NCI-H524 (cell line): Measurements from ENCODE around the gene UGT2B7.
"Not testable (repeated sequence)": the region's sequence is repeated elsewhere in the genome, so short reads cannot be mapped to it uniquely, and the experiment has no call there.

ENCODE experiments used
- DNase-seq, 2 experiments: peaks; one replicate each; lab custom pipeline; 2025; lab: John Stamatoyannopoulos, UW

The UGT2B7 gene

DNA sequence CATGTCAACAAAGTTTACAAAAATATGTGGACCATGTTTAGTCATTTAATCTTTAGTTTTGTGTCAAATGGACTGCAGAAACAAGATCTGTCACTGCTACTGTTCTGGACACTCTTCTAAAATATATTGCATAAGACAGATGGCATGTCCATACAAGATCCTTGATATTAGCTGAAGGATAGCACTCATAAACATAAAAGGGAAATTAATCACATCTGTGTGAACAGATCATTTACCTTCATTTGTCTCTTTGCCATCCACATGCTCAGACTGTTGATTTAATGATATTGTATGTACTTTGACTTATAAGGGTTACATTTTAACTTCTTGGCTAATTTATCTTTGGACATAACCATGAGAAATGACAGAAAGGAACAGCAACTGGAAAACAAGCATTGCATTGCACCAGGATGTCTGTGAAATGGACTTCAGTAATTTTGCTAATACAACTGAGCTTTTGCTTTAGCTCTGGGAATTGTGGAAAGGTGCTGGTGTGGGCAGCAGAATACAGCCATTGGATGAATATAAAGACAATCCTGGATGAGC lies at the start of gene UGT2B7:
Gene UGT2B7 (plus strand): TSS at position 364 of the 546 bp plus-strand sequence. CDS start 47 bp downstream, at position 411.
- DNase-seq, result peak in 1 of 2 experiments; percentile 48

DNA sequence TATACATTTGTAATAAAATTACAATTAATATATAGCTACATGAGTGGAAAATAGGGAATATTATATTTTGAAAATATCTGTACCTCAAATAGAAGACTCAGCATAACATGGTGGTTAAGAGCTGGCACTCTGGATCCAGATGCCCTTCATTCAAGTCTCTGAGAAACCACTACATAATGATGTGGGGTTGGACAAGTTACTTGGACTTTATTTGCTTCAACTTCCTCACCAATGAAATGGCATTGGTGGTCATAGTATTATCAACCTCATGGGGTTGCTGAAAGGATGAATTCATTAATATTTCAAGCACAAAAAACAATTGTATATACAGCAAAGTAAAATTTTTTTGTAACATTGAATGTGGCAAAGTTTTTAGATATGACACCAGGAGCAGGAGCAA lies 46.4 kb upstream of the UGT2B7 start:
- no peak for DNase-seq

DNA sequence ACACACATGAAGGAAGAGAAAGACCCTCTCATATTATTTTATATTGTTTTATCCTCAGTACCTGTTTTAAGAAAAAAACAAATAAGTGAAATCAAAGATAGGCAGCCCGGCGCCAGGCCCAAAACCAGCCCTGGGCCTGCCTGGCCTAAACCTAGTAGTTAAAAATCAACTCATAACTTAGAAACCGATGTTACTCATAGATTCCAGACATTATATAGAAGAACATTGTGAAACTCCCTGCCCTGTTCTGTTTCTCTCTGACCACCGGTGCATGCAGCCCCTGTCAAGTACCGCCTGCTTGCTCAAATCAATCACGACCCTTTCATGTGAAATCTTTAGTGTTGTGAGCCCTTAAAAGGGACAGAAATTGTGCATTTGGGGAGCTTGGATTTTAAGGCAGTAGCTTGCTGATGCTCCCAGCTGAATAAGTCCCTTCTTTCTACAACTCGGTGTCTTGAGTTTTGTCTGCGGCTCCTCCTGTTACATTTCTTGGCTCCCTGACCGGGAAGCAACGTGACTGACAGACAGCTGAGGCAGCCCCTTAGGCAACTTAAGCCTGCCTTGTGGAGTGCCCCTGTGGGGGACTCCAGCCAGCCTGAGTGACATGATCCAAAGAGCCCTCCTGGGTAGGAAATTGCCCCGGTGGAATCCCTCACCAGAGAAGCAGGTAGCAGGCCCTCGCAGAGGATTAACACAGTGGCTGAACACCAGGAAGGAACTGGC lies 45.3 kb upstream of the UGT2B7 start:
- not testable (repeated sequence) for DNase-seq

DNA sequence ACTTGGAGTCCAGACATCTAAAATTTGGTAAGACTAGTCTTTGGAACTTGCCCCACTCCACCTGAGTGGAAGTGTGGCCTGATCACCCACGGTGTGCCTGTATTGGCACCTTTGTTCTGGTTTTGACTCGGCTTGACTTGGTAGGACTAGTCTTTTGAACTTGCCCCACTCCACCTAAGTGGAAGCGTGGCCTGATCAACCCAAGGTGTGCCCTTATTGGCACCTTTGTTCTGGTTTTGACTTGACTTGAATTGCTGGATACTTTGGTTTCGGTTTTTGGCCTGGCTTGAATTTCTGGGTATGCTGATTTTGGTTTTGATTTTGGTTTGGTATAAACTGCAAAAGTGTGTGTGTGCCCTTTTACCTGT lies 44.7 kb upstream of the UGT2B7 start:
- no peak for DNase-seq

DNA sequence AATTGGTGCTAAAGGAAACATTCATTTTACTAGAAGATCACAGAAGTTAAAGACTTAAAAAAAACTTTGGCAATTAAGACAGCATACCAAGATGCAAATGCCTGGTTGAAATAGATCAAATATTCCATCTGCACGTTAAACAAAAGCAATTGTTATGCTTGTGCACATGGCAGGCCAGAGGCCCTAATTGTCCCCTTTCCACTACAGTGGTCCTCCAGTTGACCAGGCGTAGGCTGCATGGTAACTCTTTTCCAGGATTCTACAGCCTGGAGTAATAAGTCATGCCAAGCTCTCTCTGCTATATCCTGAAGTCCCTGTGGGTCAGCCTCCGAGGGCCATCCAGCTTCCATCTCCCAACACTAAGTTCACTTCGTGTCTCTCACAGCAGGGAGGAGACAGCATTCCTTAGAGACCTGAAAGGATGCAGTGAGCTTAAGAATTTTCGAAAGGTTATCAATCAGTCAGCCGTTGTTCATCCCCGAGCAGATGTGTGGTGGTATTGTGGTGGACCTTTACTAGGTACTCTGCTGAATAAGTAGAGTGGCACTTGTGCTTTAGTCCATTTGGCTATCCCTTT lies 42.9 kb upstream of the UGT2B7 start:
- DNase-seq, result not testable (repeated sequence)

DNA sequence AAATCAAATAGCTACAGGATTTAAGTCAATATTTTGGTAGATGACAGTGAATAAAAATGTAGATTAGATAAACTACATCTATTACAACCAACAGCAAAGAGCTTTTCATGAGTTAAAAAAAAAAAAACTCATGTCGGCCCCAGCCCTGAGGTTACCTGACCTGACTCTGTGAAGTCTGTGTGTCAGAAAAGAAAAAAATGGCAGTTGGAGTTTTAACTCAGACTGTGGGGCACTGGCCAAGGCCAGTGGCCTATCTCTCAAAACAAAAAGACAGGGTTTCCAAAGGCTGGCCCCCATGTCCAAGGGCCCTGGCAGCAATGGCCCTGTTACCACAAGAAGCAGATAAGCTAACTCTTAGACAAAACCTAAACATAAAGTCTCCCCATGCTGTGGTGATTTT lies 42.2 kb upstream of the UGT2B7 start:
- DNase-seq, result not testable (repeated sequence)

DNA sequence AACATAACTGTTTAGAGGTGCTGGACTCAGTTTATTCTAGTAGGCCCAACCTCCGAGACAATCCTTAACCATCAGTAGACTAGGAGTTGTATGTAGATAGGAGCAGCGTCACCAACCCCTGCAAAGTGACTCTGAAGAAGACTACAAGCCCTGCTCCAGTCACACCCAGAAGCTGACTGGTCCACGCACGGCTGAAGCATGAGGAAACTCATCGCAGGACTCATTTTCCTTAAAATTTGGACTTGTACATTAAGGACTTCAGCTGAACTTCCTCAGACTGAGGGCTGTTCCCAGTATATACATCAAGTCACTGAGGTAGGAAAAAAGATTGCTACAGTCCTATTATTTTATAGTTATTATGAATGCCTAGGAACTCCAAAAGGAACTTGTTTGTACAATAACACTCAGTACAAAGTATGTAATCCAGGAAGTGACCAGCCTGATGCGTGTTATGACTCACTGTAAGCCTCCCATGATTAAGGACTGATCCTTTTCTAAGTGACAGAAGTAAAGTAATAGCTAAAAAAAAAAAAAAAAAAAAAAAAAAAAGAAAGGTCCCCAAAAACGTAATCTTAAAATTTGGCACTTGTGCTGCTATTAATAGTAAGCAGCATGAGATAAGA lies 41.6 kb upstream of the UGT2B7 start:
- no peak for DNase-seq

DNA sequence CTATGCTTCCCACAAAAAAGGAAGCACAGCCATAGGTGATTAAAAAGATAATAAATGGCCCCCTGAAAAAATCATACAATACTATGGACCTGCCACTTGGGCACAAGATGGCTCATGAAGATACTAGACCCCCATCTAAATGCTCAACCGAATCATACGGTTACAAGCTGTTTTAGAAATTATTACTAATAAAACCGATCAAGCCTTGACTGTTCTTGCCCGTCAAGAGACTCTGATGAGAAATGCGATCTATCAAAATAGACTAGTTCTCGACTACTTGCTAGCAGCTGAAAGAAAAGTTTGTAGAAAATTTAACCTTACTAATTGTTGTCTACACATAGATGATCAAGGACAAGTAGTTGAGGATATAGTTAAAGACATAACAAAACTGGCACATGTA lies 40.1 kb upstream of the UGT2B7 start:
- no peak for DNase-seq

DNA sequence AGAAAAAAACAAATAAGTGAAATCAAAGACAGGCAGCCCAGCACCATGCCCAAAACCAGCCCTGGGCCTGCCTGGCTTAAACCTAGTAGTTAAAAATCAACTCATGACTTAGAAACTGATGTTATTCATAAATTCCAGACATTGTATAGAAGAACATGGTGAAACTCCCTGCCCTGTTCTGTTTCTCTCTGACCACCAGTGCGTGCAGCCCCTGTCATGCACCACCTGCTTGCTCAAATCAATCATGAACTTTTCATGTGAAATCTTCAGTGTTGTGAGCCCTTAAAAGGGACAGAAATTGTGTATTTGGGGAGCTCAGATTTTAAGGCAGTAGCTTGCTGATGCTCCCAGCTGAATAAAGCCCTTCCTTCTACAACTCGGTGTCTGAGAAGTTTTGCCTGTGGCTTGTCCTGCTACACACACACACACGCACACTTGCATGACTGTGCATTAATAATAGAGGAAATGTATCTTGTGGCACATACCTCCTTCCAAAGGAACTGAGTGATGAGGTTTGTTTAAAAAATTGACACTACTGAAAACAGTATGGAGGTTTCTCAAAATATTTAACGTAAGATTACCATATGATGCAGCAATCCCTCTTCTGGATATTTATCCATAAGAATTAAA lies 39.2 kb upstream of the UGT2B7 start:
- no peak for DNase-seq

DNA sequence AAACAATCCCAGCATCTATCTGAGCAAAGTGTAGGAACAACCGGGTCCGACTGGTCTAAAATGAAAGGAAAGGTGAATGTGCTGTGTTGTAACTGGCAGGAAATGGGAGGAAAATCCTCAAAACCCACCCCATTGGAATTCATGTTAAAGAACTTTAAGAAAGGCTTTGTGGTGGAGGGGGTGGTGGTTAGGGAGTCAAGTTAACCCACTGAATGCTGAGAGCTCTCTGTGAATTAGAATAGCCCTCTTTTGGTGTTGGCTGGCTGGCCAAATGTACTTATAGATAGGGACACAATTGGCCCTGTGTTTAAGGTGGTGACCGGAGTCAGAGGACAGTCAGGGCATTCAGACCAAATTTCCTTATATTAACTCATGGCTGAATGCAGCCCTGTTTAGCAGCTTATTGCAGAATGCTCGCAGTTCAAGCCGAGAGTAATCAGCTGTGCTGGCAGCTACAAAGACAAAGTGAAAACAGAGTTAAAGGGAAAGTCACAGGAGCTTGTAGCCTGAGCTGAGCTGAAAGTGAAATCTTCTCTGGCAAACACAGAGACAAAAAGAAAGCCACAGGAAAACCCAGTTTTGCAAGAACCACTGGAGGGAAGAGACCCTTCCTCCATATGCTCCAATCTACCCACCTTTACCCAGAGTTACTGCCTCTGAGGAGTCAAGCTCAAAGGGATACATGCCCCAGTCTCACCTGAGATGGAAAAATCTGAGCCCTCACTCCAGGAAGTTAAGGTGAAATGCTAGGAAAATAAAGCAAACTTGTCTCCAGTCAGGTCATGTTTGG lies 38.5 kb upstream of the UGT2B7 start:
- no peak for DNase-seq

DNA sequence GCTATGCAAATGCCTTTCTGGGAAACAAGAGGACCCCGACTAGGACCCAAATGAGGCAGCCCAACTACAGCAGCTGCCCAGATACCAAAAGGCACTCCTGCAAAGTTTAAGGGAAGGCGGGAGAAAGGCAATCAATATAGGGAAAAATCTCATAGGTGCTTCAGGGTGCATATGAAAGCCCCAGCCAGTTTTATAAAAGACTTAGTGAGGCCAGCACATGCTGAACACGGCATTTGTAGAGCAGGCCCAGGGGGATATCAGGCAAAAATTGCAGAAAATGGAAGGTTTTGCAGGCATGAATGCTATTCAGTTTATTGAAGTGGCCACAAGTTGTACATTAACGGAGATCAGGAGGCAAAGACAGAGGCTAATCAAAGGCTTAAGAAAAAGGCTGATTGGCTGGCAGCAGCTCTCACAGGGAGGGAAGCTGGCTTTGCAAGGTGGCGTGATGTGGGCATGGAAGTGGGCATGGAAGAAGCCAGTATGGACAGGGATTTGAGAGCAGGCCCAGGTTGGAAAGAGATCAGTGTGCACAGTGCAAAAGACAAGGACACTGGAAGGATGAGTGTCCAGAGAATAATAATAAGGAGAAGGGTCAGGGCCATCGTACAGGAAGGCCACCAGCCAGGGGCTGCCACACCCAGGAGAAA lies 37.7 kb upstream of the UGT2B7 start:
- DNase-seq, result no peak

DNA sequence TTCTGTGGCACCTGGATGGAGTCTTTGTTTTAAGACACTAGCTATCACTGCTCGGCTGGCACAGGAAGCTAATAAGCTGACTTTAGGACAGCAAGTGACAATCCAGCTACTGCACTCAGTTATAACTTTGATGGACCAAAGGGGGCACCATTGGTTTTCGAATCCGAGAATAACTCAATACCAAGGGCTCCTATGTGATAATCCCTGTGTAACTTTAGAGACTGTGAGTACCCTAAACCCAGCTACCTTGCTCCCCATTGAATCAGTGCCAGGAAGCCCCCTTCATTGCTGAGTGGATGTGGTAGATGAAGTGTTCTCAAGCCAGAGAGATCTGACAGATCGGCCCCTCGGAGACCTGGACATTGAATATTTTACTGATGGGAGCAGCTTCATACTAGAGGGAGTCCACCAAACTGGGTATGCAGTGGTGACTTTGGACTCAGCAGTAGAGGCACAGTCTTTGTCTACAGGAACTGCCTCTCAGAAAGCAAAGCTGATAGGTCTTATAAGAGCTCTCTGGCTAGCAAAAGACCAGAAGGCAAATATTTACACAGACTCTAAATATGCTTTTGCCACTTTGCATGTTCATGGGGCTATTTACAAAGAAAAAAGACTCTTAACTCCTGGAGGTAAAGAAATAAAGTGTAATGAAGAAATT lies 35.5 kb upstream of the UGT2B7 start:
- DNase-seq, result no peak

DNA sequence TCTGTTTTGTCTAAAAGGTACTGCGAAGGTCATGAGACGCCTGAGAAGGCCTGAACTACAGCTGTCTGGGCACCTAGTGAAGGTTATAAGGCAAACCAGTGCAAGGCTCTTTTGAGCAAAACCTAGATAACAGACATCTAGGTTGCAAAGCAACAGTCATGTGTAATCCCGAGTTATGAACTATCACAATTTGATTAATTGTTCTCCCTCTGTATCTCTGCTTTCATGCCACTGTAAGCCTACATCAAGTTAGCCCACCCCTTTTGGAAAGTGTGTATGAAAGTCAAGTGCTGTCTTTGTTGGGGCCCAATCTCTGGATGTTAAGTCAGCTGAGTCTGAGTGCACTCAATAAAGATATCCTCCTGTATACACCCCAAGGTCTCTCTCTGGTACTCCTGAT lies 31.9 kb upstream of the UGT2B7 start:
- DNase-seq, result no peak

DNA sequence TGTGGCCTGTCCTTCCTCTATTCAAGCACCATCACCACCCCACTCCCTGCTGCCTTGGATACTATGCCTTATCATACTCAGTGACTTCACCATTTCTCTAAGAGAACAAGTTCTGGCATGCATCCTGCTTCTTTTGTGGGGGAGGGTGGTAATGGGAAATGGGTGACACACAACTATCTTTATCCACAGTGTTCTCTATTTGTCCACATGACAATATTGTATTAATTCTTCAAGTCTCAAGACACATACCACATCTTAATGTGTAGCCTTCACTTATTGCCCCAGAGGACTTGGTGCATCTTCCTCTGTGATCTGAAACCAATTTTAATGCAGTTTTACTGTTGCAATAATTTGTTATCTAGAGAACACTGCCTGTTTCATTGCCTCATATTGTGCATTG lies 29.3 kb upstream of the UGT2B7 start:
- DNase-seq, result no peak

DNA sequence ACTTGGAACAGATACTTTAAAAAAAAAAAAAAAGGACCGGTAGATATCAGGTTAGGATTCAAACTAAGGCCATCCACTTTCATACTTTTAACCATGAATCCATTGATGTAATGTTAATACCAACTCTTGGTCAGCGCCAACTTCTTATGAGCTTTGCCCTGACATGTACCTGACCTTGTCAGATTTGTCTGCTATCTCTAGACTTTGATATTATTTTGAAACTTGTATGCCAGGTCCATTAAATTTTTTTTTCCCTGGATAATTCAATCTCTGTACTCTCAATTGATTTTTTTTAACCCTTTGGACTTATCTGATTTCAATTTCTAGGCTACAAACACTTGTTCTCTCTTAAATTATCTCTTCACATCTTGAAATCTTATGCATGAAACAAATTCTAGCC lies 27.2 kb upstream of the UGT2B7 start:
- no peak for DNase-seq

DNA sequence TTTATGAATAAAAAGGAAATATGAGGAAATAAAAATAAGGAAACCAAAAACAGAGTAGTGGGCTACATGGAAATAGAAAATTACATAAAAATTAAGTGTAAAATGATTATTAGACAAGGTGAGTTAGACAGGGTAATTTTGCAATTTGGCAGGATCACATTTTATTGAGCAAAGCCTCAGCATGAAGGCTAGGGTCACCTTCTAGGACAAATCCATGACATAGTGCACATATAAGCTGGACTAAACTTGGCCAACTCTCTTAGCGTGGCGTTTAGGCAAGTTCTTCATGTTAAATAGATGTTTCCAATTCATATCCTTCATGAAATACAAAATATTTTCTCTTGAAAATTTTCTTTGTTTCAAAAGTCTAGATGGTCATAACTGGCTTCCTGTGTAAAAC lies 25.7 kb upstream of the UGT2B7 start:
- no peak for DNase-seq

DNA sequence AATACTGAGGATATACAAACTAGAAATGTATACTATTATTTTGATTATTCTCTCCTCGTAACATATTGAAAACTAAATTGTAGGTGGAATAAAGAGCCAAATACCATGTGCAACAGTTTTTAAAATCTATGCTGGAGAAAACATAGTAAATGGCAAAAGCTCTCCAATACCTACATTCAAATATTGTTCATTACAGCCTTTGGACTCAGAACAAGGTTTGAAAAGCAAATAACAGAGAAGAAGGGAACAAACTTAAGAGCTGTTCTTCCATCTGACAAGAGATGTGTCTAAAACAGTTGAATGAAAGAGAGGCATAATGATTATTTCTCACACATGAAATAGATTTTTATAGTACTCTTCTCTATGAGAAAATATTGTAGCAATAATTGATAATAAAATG lies 25.0 kb upstream of the UGT2B7 start:
- no peak for DNase-seq

DNA sequence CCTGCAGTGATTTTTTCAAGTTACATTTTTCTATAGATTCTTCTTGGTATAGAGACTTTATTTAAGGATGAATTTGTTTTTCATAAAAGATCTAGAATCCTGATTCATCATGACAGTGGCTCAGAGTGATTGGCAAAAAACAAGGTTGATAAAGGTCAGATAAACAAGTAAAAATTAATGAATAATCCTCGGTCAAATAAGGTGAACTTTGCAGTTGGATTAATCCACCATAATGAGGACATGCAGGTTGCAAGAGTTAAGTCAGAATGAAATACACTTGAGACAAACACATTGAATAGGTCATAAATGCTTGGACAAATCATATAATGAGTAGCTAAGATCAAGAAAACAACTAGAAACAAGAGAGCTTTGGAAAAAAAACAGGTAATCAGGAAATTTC lies 22.9 kb upstream of the UGT2B7 start:
- no peak for DNase-seq

DNA sequence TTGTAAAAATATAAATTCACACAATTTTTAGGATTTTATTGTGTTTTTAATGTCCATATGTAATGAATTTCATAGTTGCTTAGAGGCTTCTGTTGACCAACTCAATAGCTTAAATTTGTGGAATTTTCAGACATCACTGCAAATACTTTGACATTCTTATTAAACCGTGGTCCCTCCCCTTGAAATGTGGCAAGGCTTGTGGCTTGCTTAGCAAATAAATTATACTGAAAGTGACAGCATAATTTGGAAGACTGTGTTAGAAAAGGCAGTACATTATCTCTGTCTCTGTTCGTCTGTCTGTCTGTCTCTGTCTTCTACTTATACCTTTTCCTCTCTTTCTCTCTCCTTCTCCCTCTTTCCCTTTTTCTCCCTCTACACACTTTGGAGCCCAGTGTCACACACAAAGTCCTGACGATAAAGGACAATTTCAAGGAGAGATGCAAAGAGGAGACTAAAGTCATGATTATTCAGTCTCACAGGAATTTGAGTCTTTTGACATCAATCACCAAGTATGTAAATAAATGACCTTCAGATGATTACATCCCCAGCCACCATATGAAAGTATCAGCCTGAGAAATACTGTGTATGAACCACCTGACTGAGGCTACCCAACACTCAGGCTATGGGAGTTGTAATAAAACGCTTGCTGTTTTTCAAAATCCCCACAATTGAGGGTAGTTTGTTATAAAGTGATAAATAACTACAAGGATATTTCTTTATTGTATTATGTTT lies 21.0 kb upstream of the UGT2B7 start:
- no peak for DNase-seq

DNA sequence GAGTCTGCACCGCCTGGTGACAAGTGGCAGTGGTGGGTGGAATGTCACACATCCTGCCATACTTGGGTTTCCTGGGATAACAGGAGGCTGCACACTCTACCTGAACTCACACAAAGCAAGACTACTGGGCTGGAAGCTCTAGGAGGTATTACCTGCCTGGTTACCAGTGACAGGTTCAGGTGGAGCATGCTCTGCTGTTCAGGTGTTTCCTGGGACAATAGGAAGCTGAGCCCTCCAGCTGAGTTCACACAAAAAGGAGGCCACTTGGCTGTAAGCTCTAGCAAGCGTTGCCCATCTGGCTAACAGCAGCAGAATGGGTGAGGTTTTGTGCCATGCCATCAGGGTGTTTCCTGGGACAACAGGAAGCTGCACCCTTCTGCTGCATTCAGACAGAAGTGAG lies 17.4 kb upstream of the UGT2B7 start:
- DNase-seq, result no peak
